ENCODE measurements around the gene PLK1. TPM values are rescaled to one million over a fixed set of nuclear protein-coding genes. Genes with fewer than 3 reads are reported as not detected.
A peak's percentile ranks its signal among the peaks of the same experiment; 100 is the strongest.
"Not testable (repeated sequence)": the region's sequence is repeated elsewhere in the genome, so short reads cannot be mapped to it uniquely, and the experiment has no call there.

The PLK1 gene
- 127 and 166 TPM in 2 replicates for total RNA-seq (2014; rRNA removed; shearing (Covaris generic))
- polyA plus RNA-seq (2015; cell fraction: cytosol; rRNA removed), result 179 and 185 TPM in 2 replicates
- 194 and 198 TPM in 2 replicates for polyA plus RNA-seq (2015; cell fraction: nucleus; rRNA removed)

DNA sequence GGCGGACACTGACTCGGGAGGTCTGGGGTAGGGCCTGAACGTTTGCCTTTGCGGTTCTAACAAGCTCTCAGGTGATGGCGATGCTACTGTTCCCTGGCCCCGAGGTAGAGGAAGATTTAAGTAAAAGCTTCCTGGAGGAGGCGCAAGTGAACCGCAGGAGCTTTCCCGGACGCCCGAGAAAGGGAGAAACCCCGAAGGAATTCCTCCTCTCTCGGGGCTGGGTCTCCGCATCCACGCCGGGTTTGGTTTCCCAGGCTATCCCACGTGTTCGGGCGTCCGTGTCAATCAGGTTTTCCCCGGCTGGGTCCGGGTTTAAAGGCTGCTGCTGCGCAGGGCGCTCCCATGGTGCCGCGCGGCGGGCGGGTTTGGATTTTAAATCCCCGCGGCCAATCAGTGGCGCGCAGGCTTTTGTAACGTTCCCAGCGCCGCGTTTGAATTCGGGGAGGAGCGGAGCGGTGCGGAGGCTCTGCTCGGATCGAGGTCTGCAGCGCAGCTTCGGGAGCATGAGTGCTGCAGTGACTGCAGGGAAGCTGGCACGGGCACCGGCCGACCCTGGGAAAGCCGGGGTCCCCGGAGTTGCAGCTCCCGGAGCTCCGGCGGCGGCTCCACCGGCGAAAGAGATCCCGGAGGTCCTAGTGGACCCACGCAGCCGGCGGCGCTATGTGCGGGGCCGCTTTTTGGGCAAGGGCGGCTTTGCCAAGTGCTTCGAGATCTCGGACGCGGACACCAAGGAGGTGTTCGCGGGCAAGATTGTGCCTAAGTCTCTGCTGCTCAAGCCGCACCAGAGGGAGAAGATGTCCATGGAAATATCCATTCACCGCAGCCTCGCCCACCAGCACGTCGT is at the start of gene PLK1:
Gene PLK1, plus strand, starts transcription at position 460 of the 844 bp plus-strand sequence. Its CDS starts 44 bp downstream, at position 504.
- peak; percentile 93 for DNase-seq (ENCODE audit: low read depth)

DNA sequence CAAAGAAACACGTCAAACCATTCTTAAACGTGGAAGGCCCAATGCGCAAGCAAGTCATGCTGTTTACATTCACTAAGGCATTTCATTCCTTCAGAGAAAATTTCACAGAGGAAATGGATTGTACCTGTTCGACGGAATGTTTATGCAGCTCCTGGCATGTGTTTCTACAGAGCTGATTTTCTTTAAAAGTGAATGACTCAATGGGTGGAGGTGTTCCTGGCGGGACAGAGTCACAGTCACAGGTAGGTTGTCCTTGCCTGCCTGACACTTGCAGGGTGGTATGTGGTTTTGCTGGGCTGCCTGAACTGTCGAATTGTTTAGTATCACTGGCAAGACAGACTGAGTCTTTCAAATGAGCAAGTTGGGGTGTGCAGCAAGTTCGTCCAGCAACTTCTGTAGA is 49.2 kb upstream of the PLK1 start:
- DNase-seq (ENCODE audit: low read depth), result no peak

DNA sequence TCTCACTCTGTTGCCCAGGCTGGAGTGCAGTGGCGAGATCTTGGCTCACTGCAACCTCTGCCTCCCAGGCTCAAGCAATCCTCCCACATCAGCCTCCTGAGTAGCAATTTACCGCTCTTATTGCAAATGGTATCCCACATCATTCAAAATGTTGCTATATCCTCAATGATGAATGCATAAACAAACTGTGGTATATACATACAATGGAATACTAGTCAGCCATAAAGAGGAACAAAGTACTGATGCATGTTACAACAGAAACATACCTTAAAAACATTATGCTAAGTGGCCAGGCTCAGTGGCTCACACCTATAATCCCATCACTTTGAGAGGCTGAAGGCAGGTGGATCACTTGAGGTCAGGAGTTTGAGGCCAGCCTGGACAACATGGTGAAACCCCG is 46.8 kb upstream of the PLK1 start:
- DNase-seq (ENCODE audit: low read depth), result not testable (repeated sequence)

DNA sequence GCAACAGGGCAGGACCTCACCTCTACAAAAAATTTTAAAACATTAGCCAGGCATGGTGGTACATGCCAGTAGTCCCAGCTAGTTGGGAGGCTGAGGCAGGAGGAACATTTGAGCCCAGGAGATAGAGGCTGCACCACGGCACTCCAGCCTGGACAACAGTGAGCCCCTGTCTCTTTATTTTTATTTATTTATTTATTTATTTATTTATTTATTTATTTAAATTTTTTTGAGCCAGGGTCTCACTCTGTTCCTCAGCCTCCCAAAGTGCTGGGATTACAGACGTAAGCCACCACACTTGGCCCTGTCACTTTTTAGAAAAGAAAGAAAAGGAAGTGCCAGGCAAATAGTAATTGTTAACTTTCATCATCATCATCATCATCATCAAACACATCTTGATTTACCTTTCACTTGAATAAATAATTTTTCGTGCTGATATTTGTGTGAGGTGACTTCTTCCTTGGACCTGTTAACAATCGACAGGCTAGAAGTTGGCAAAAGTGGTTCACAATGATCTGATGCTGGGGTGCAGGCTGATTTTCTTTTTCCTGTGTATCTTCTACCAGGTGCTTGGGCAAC is 44.1 kb upstream of the PLK1 start:
- no peak for DNase-seq (ENCODE audit: low read depth)

DNA sequence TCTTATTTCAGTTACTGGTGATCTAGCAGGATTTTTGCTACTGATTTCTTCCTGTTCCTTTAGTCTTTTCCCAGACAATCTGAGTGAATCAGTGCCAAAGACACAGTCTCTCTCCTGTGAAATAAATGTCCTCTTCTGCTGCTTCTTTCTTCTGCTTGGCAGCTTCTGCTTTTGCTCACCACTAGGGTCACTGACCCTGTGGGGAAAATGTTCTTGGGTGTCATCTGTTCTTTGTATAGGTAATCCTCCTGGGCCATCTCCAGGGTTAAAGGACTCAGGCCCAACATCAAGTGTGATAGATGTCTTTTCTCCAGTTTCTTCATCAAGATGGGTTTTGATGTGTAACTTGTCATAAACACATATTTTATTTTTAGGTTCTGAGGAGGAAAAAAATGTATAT is 42.7 kb upstream of the PLK1 start:
- DNase-seq (ENCODE audit: low read depth), result no peak

DNA sequence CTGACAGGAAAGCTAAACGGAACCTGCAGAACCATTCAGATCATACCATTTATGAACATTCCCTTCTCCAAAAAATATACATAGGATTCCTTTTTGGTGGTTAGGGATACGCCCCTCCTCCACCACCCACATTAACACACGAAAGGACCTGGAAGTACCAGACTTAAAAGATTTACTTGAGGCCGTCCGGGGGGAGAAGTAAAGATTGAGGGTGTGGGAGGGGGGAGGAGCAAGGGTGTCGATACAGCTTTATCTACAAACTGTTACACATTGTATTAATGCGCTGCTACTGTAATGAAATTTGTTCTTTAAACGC is 38.1 kb upstream of the PLK1 start:
- no peak for DNase-seq (ENCODE audit: low read depth)

DNA sequence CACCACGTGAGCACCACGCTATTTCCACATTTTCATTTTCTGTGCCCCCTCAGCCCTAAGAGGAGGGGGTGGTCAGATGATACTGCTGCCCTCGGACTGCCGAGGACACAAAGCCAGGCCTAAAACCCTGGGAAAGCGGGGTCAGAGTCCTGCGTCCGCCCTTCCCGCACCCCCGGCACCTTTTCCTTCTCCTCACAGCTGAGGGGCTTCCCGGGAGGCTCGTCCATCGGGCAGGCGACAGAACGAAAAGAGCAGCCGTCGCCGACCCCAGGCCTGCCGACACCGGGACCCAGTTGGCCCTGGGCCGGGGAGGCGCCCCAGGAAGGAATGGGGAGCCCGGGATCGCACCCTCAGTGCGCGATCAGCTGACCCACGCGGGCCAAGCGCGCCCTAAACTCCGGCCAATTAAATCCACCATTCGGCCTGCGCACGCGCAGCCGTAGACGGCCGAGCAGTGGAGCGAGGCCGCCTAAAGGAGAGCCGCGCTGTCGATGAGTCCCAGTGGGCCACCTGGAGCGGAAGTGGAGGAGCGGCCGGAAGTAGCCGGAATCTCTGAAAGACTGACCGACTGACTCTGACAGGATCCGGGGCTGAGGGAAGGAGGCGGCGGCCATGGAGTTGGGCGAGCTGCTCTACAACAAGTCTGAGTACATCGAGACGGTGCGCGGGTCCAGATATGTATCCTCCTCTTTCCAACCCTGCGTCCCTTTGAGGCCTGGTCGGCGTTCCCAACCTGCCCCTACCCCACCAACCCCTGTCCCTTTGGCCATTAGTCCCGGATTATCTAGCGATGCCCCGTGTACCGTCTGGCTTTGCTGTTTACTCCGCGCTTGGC is 37.5 kb upstream of the PLK1 start, which contains the start of the genes DCTN5 and PALB2:
Gene DCTN5, plus strand, starts transcription at position 536 of the 835 bp plus-strand sequence. Its CDS starts 77 bp downstream, at position 613.
Gene PALB2, minus strand, starts transcription at position 380 of the 835 bp plus-strand sequence. Its CDS starts 153 bp downstream, at position 227.
- peak; percentile 93 for DNase-seq (ENCODE audit: low read depth)

DNA sequence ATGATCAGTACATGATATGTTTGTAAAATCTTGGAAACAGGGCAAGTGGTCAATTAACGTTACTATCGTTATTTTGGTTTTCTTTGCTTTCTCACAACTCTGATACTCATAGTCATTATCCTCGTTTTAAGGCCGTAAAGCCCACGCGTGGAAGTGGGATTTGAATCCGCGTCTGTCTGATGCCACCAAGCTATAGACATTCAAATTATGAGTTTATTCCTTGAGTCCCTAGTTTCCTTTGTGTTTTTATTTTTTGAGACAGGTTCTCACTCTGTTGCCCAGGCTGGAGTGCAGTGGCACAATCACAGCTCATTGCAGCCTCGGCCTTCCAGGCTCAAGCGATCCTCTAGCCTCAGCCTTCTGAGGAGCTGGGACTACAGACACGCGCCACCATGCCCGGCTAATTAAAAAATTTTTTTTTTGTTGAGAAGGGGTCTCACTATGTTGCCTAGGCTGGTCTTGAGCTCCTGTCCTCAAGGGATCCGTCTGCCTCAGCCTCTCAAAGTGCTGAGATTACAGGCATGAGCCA is 36.4 kb upstream of the PLK1 start:
- DNase-seq (ENCODE audit: low read depth), result no peak

DNA sequence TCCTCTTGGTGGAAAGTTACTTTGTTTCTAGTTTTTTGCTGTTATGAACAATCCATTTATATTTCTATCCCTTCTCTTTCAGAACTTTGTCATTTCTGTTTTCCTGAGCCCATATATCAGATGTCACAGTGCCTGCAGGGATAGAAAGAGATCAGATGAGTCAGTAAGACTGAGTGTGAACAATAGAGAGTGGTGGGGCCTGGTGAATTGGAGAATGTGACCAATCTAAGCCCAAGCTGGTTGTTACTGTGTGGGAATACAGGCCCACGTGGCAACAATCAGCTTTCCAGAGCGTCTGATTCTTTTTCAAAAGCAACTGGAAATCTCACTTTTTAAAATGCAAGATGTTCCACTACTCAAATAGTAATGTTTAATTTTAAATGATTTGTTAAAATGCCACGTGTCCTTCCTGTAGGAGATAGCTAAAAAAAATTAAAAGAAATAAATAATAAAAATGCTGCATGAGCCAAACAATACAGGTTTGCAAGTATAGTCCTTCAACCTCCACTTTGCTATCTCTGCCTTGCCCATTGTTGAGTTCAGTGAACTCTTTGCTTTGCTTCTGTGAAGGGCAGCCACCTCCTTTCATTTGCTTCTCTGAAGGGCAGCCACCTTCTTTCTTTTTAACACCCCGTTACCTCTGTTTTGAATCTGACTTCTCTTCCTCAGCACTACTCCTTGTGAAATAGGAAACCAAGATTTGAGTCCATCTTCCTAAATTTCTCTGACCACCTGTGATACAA is 27.8 kb upstream of the PLK1 start:
- DNase-seq (ENCODE audit: low read depth), result peak; percentile 18

DNA sequence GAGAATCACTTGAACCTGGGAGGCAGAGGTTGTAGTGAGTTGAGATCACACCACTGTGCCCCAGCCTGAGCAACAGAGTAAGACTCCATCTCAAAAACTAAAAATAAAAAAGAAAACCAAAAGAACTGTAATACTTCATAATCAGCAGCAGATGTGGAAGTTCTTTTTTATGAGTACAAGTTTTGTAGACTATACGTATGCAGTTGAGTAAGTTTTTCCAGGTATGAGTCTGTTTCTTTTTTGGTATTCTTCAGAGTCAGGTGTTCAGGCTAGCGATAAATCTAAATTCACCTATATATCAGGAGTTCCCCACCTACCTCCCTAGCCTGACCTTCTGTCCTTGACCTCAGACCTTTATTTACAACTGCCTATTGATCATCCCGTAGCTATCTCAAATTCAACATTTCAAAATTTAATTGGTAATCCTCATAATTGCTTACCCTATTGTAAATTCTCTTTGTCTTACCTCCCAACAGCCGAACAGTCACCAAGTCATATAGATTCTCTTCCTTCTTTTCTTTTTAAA is 26.7 kb upstream of the PLK1 start:
- no peak for DNase-seq (ENCODE audit: low read depth)

DNA sequence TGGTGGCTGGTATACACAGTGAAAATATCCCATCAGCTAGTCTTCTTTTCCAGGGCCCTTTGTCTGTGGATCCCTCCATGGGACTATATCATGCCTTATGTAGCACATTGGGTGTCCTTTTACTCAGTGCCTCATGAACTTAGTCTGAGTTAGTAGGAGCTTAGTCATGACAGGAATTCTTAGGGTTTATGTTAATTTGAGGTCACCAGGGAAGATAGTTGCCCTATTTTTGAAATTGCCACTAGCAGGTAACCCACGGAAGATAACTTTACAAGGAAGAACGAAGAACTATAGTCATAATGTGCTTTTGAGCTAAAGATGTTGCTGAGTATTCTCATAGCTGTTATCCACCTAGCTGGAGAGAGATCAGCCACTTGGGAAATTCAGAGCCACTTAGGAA is 14.8 kb upstream of the PLK1 start:
- DNase-seq (ENCODE audit: low read depth), result no peak

DNA sequence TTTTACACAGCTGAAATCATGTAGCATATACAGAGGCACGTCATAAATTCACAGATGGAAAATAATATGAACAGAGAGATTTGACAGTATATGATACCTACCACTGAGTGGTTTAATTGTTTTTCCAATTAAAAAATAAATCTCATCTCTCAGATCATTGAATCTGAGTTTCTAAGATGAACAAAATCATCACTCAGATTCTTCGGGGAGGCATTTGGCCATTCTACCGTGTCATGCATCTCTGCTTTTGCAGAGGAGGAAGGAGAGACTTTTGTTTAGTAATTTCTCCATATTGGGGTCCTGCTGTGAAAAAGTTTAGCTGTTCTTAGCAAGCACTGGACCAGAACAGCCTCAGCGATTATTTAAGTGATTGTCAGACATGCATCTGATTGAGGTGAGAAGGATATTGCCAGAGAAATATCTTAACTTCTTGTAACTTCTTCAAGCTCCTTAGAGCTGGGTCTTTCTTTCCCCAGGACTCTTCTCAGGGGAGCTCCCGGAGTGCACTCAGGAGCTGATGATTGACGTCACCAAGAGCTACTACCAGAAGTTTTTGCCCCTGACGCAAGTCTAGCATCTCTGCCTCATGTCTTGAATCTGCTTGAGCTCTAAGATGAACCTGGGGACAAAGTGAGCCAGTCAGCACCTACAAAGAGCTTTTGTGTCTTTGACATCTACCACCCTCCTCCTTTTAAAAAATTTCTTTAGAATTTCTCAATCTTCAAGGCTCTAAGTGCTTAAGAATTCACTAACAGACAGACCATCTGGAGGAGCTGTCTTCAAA is 11.9 kb upstream of the PLK1 start:
- DNase-seq (ENCODE audit: low read depth), result no peak

DNA sequence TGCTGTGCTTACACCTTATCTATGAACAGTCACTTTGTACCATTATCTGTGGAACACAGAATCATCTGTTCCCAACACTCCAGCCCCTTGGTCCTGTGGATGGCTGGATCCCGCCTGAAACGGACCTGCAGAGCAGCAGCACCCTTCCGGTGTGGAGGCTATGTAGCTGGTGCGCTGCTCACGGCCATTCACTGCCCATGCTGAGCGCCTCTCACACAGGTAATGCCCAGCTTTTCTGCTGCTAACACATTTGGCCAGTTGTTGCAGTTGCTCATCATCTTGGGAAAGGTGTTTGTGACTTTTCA is 11.4 kb upstream of the PLK1 start:
- no peak for DNase-seq (ENCODE audit: low read depth)

DNA sequence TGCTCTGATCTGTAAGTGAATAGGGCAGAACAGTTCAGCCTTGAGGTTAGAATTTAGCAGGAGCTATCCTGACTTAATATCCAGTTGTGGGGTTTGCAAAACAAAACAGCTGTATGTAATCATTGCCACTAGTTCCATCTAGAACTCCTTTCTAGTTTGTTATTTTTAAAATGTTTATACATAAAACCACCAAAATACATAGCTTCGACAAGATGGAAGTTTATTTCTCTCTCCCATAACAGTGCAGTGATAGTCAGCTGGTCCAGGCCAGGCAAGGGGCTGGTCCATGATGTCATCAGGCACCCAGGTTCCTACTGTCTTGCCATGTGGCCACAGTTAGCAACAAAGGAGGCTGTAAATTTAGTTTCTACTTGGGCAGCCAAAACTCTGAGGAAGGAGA is 10.5 kb upstream of the PLK1 start:
- DNase-seq (ENCODE audit: low read depth), result no peak

DNA sequence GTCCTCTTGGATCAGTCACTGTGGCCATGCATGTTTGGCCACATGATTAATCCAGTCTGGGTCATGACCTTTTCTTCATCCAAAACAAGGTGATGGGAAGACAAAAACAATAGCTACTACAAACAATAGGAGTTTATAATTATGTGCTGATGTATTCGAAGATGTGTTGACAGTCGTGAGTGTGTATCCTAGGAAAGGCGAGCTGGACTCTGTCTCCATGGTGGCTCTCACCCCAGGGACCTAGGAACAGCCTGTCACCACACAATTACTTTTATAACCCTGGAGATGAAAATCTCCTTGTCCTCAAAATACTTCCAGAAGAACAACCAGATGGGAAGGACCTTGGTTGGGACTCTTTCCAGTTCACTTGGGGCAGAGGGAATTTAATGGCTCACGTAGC is 9.8 kb upstream of the PLK1 start:
- DNase-seq (ENCODE audit: low read depth), result no peak

DNA sequence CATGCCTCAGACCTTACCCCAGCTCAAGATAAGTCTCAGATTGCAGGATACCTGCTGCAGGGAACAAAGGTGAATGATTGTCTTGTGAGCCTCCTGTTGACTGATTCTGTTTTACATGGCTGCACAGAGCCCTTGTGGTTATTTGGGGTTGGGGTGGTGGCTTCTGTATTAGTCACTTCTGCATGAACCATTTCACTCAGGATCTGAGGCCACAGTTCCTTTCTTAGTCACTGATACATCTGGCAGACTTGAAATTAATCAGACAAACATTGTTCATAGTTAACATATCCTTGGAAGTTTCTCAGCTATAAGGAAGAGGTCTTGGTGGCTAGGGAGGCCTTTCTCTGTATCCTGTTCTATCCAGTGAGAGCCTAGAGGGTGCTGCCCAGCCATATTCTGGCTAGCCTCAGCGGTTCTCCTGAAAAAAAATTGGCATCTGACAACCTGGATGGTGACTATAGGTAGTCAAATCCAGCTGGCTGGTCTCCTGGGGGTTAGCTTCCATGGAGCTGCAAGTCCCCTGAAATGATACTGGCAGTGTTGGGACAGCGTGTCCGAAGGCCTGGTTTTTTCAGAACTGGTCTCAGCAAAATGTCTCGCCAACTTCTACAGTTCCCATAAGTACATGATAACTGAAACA is 8.4 kb upstream of the PLK1 start:
- DNase-seq (ENCODE audit: low read depth), result peak; percentile 95

DNA sequence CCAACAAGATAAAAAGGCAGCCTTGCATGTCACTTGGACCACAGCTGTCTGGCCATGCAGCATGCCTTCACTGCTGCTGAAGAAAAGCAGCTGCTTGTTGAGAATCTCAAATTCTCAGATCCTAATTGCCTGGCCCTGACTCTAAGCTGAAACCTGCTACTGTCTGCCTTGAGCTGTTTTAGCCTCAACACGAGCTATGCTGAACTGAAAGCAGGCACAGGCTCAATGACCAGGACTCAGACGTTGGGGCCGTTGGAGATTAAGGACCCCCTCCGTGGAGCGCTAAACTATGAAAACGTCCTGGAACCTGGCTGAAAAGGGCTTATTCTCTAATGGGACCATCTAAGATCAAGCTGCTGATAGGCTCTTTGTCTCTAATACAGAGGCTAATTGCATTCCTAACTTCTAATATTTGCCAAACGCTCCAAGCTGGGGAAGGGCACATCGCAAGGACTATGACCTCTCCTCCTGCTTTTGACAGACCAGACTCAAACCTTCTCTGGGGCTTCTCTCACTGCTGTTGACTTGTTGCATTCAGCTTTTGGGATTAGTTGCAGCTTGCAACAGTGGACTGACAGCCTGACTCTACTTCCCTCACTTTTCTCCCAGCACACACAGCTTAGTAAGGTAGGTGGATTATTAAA is 4.6 kb upstream of the PLK1 start:
- DNase-seq (ENCODE audit: low read depth), result no peak

DNA sequence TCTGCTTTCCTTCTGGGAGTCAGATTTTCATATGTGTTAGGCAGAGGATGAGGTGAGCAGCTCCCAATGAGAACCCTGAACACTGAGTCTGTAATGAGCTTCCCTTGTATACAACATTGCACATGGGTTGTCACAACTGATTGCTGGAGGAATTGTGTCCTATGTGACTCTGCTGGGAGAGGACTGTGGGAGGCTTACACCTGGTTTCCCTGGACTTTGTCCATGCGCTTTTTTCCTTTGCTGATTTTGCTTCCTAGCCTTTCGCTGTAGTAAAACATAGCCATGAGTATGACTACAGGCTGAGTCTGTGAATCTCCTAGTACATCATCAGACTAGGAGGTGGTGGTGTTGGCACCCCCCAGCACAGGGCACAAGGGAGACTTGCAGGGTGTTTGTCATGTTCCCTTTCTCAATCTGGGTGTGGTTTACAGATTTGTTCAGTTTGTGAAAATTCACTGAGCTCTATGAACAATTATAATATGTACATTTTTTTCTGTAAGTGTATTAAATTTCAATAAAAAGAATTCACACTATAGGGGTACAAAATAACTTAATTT is 1.7 kb upstream of the PLK1 start:
- no peak for DNase-seq (ENCODE audit: low read depth)
